Left kidney (tissue), 2 donors: ENCODE measurements around the gene APBA1. TPM values are rescaled to one million over a fixed set of nuclear protein-coding genes. Genes with fewer than 3 reads are reported as not detected.
"Not testable (repeated sequence)": the region's sequence is repeated elsewhere in the genome, so short reads cannot be mapped to it uniquely, and the experiment has no call there.

Experiments
- DNase-seq: peaks from one replicate; pipeline ENCODE4 v3.0.0-alpha.2; 2013
- polyA plus RNA-seq: library from polyadenylated mRNA; unstranded; fragments of 120-200 nt; gene quantifications from one replicate; pipeline ENCODE4 v1.2.1, GENCODE V29; 2013; ENCODE audit not compliant: insufficient read length

Gene APBA1
- polyA plus RNA-seq, 1 donor = 17.9 TPM

GRCh38 chr9:69606089-69606488 is 66.1 kb downstream of the APBA1 start:
- DNase-seq = no peak

GRCh38 chr9:69605406-69605805 is 66.8 kb downstream of the APBA1 start:
- no peak for DNase-seq

GRCh38 chr9:69604568-69605219 is 67.5 kb downstream of the APBA1 start:
- no peak for DNase-seq

GRCh38 chr9:69603656-69604055 is 68.5 kb downstream of the APBA1 start:
- no peak for DNase-seq

- DNase-seq = no peak
These were observed 69.4 kb downstream of the APBA1 start for GRCh38 chr9:69602773-69603172.

- no peak for DNase-seq
These were observed 70.5 kb downstream of the APBA1 start for GRCh38 chr9:69601698-69602097.

- no peak for DNase-seq
These were observed 71.7 kb downstream of the APBA1 start for GRCh38 chr9:69600314-69601047.

GRCh38 chr9:69599232-69599971 is 72.8 kb downstream of the APBA1 start:
- DNase-seq = no peak

GRCh38 chr9:69596906-69597305 is 75.3 kb downstream of the APBA1 start:
- DNase-seq = not testable (repeated sequence)

GRCh38 chr9:69594180-69594579 is 78.0 kb downstream of the APBA1 start:
- no peak for DNase-seq

GRCh38 chr9:69593756-69594155 is 78.4 kb downstream of the APBA1 start:
- no peak for DNase-seq

- no peak for DNase-seq
These were observed 78.9 kb downstream of the APBA1 start for GRCh38 chr9:69593301-69593700.

GRCh38 chr9:69590266-69590665 is 81.9 kb downstream of the APBA1 start:
- DNase-seq = no peak

GRCh38 chr9:69589156-69589555 is 83.0 kb downstream of the APBA1 start:
- DNase-seq = no peak

GRCh38 chr9:69585571-69585970 is 86.6 kb downstream of the APBA1 start:
- no peak for DNase-seq

GRCh38 chr9:69584759-69585158 is 87.4 kb downstream of the APBA1 start:
- no peak for DNase-seq

- no peak for DNase-seq
These were observed 88.4 kb downstream of the APBA1 start for GRCh38 chr9:69583645-69584234.

GRCh38 chr9:69582544-69583297 is 89.5 kb downstream of the APBA1 start:
- DNase-seq = no peak

GRCh38 chr9:69582018-69582417 is 90.2 kb downstream of the APBA1 start:
- no peak for DNase-seq

GRCh38 chr9:69580582-69581214 is 91.5 kb downstream of the APBA1 start:
- no peak for DNase-seq

- DNase-seq = no peak
These were observed 92.2 kb downstream of the APBA1 start for GRCh38 chr9:69579760-69580581.
